ENCODE measurements around the gene FADD. TPM values are rescaled to one million over a fixed set of nuclear protein-coding genes. Genes with fewer than 3 reads are reported as not detected.

The FADD gene
- total and polyA plus RNA-seq, 2 donors from 2014 or later, result 27.8 to 31.5 TPM

DNA sequence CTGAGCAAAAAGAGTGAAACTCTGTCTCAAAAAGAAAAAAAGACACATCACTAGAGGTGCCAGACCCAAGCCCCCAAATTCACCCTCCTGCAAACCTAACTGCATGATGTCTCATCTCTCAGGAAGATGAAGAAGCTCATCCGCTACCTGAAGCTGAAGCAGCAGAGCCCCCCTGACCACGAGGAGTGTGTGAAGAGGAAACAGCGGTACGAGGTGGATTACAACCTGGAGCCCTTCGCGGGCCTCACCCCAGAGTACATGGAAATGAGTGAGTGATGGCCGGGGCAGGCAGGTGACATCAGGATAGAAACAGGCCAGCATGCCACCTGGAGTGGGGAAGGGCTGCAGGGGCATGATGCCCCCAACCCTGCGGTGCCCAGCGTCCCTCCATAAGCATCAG, 36.0 kb upstream of the FADD start:
- no peak for FAIRE-seq
- TF ChIP-seq, protein P1, sequence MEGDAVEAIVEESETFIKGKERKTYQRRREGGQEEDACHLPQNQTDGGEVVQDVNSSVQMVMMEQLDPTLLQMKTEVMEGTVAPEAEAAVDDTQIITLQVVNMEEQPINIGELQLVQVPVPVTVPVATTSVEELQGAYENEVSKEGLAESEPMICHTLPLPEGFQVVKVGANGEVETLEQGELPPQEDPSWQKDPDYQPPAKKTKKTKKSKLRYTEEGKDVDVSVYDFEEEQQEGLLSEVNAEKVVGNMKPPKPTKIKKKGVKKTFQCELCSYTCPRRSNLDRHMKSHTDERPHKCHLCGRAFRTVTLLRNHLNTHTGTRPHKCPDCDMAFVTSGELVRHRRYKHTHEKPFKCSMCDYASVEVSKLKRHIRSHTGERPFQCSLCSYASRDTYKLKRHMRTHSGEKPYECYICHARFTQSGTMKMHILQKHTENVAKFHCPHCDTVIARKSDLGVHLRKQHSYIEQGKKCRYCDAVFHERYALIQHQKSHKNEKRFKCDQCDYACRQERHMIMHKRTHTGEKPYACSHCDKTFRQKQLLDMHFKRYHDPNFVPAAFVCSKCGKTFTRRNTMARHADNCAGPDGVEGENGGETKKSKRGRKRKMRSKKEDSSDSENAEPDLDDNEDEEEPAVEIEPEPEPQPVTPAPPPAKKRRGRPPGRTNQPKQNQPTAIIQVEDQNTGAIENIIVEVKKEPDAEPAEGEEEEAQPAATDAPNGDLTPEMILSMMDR (IDR thresholded peaks at IDR 0.05; ENCODE audit: borderline replicate concordance, extremely low read depth, insufficient read depth), result no peak

DNA sequence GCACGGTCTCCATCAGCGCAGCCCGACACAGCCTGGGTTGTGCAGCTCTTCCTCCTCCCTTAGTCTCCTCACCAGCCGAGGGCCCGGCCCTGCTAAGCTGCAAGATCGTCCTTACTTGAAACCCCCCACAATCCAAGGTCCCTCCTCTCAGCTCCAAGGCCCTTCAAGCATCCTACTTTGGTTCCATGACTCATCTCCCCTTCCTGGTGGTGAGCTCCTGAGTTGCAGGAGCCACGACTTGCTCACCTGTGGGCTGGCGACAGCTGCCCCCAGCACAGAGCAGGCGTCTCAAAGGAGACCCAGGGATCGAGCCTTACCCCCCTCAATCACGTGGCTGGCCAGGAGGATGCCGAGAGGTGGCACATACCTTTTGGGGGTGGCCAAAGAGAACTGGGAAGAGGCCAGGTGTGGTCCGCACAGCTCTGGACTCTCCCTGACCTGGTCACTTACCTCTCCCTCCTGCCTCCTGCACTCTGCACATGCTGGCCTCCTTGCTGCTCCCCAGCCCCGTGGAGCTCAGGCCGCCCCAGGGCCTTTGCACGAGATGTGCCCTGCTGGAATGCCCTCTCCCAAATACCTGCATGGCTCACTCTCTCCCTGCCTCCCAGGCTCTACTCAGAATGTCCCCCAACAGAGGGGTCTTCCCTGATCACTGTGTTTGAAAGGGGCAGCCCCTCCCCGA, 35.2 kb upstream of the FADD start:
- Histone ChIP-seq H3K27ac (ENCODE audit: low read depth in 2 of 2, low read length in 2 of 2) (no peak overlapping the region), H3K36me3 (ENCODE audit: control insufficient read depth in 2 of 3, insufficient read depth in 3 of 3, low read length in 3 of 3) (no peaks in the 10 kb centered on the region), H3K27me3 (ENCODE audit: control insufficient read depth, insufficient read depth, low read length) (no peaks in the 10 kb centered on the region), H3K9me3 (ENCODE audit: control insufficient read depth in 2 of 3, insufficient read depth in 1 of 3, low read length in 3 of 3) (no peaks in the 10 kb centered on the region), H3K4me3 (ENCODE audit: low read length in 3 of 3) (no peak overlapping the region), H3K9ac (ENCODE audit: low read length in 3 of 3) (no peak overlapping the region), H3K4me1 (ENCODE audit: control insufficient read depth in 2 of 3, insufficient read depth in 2 of 3, low read depth in 1 of 3, low read length in 3 of 3) (no peaks in the 10 kb centered on the region)
- intact Hi-C loops (cut with DNase I), result no loop called here
- TF ChIP-seq, protein P1 (IDR thresholded peaks at IDR 0.05; ENCODE audit: borderline replicate concordance, extremely low read depth, insufficient read depth), result no peak
- FAIRE-seq, result no peak
- no peak for DNase-seq

More for the DNA sequence above, 36.0 kb upstream of the FADD start:
- intact Hi-C loops (cut with DNase I), result no loop called here
- no peak overlapping the region for H3K9ac ChIP-seq (ENCODE audit: low read length in 3 of 3)
- no peak overlapping the region for H3K27ac ChIP-seq (ENCODE audit: low read depth in 2 of 2, low read length in 2 of 2)
- H3K4me1 ChIP-seq (ENCODE audit: control insufficient read depth in 2 of 3, insufficient read depth in 2 of 3, low read depth in 1 of 3, low read length in 3 of 3), result no peaks in the 10 kb centered on the region
- no peaks in the 10 kb centered on the region for H3K27me3 ChIP-seq (ENCODE audit: control insufficient read depth, insufficient read depth, low read length)
- H3K9me3 ChIP-seq (ENCODE audit: control insufficient read depth in 2 of 3, insufficient read depth in 1 of 3, low read length in 3 of 3), result no peaks in the 10 kb centered on the region
- no peaks in the 10 kb centered on the region for H3K36me3 ChIP-seq (ENCODE audit: control insufficient read depth in 2 of 3, insufficient read depth in 3 of 3, low read length in 3 of 3)
- no peak for DNase-seq
- no peak overlapping the region for H3K4me3 ChIP-seq (ENCODE audit: low read length in 3 of 3)

DNA sequence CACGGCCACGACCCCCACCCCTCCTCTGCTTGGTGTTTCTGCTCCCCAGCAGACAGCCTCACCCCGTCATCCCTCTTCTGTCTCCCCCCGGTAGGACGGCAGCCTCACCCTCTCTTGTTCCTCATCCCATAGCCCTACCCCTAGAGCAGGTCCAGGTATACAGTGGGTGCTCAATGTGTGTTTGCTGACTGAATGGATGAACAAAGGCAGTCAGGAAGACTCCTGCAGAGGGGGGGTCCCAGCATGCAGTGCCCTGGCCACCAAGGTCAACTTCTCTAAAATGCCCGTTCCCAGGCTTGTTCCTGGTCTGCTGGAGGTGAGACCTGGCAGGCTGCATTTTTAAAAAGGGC, 34.7 kb upstream of the FADD start:
- TF ChIP-seq, protein P1 (IDR thresholded peaks at IDR 0.05; ENCODE audit: borderline replicate concordance, extremely low read depth, insufficient read depth), result no peak
- FAIRE-seq, result no peak
- no peak overlapping the region for H3K4me3 ChIP-seq (ENCODE audit: low read length in 3 of 3)
- no peaks in the 10 kb centered on the region for H3K36me3 ChIP-seq (ENCODE audit: control insufficient read depth in 2 of 3, insufficient read depth in 3 of 3, low read length in 3 of 3)
- H3K27ac ChIP-seq (ENCODE audit: low read depth in 2 of 2, low read length in 2 of 2), result no peak overlapping the region
- H3K9ac ChIP-seq (ENCODE audit: low read length in 3 of 3), result no peak overlapping the region
- intact Hi-C loops (cut with DNase I), result no loop called here
- H3K27me3 ChIP-seq (ENCODE audit: control insufficient read depth, insufficient read depth, low read length), result no peaks in the 10 kb centered on the region
- no peaks in the 10 kb centered on the region for H3K9me3 ChIP-seq (ENCODE audit: control insufficient read depth in 2 of 3, insufficient read depth in 1 of 3, low read length in 3 of 3)
- DNase-seq, result no peak
- H3K4me1 ChIP-seq (ENCODE audit: control insufficient read depth in 2 of 3, insufficient read depth in 2 of 3, low read depth in 1 of 3, low read length in 3 of 3), result no peaks in the 10 kb centered on the region

DNA sequence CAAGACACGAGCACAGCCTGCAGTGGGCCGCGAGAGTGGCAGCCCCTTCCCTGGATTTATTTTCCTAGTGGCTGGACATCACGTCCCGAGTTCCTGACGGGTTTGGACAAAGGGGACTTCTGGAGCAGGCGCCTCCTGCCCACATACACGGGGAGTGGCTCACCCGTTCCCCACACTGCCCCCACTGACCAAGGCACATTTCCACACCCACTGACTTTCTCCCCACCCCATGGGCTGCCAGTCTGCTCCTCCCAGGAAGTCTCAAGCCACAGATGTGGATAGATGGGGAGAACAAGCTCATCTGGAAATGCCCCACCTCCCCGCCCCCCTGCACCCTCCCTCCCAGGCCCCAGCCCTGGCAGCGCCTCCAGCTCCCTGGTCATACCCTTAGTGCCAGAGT, 34.0 kb upstream of the FADD start:
- H3K9ac ChIP-seq (ENCODE audit: low read length in 3 of 3), result no peak overlapping the region
- TF ChIP-seq, protein P1 (IDR thresholded peaks at IDR 0.05; ENCODE audit: borderline replicate concordance, extremely low read depth, insufficient read depth), result no peak
- H3K27me3 ChIP-seq (ENCODE audit: control insufficient read depth, insufficient read depth, low read length), result no peaks in the 10 kb centered on the region
- no peak for DNase-seq
- intact Hi-C loops (cut with DNase I), result no loop called here
- H3K36me3 ChIP-seq (ENCODE audit: control insufficient read depth in 2 of 3, insufficient read depth in 3 of 3, low read length in 3 of 3), result no peaks in the 10 kb centered on the region
- no peak overlapping the region for H3K4me3 ChIP-seq (ENCODE audit: low read length in 3 of 3)
- no peak overlapping the region for H3K27ac ChIP-seq (ENCODE audit: low read depth in 2 of 2, low read length in 2 of 2)
- FAIRE-seq, result no peak
- H3K9me3 ChIP-seq (ENCODE audit: control insufficient read depth in 2 of 3, insufficient read depth in 1 of 3, low read length in 3 of 3), result no peaks in the 10 kb centered on the region
- H3K4me1 ChIP-seq (ENCODE audit: control insufficient read depth in 2 of 3, insufficient read depth in 2 of 3, low read depth in 1 of 3, low read length in 3 of 3), result no peaks in the 10 kb centered on the region
